AG04450 (cell line): ENCODE results near the gene UMAD1. TPM values are rescaled to one million over a fixed set of nuclear protein-coding genes. Genes with fewer than 3 reads are reported as not detected.

Source experiments
- CTCF ChIA-PET: fragments of 300-600, 350-600 bp; formaldehyde crosslinking; extraction: SDS; loops from one replicate; lab custom pipeline; 2022; ENCODE audit warnings: antibody characterized with exemption, inconsistent platforms; lab: Charles Lee
- POLR2A ChIA-PET: fragments of 350-600 bp; formaldehyde crosslinking; extraction: SDS; loops from one replicate; lab custom pipeline; 2021; ENCODE audit warnings: antibody characterized with exemption, inconsistent platforms; lab: Yijun Ruan, JAX
- DNase-seq: peaks from one replicate; pipeline ENCODE4 v3.0.0-alpha.2; 2011; ENCODE audit warnings: low read depth, low spot score
- H3K27ac ChIP-seq: one replicate; pipeline ENCODE4 v1.5.1; 2012; ENCODE audit warnings: low read depth, low read length, control low read depth
- H3K27me3 ChIP-seq: one replicate; pipeline ENCODE4 v1.6.0; 2012; ENCODE audit warnings: low read length; ENCODE audit not compliant: control insufficient read depth, insufficient read depth
- H3K4me3 ChIP-seq: 2 replicates; pipeline ENCODE4 v1.5.1; 2011; ENCODE audit warnings: mild to moderate bottlenecking, low read depth, low read length, control low read depth
- H3K9me3 ChIP-seq: 2 replicates; pipeline ENCODE4 v1.5.1; 2012; ENCODE audit warnings: low read length; ENCODE audit not compliant: control insufficient read depth, insufficient read depth
- CTCF ChIP-seq: IDR thresholded peaks from 2 replicates; pipeline ENCODE4 v1.5.1; 2011; ENCODE audit warnings: low read depth, low read length, control low read depth, inconsistent platforms
- polyA plus RNA-seq: library from polyadenylated mRNA; depleted of rRNA; stranded (reverse); fragments of >200 nt; gene quantifications from 2 replicates; pipeline ENCODE4 v1.2.3, GENCODE V29; 2011

UMAD1 gene
- polyA plus RNA-seq, 1 experiment, result 22.8 TPM

GRCh38 chr7:7706101-7706511, 65.6 kb downstream of the UMAD1 start:
- H3K27me3 ChIP-seq, result no peaks in the 10 kb centered on the region
- no peak for DNase-seq
- CTCF ChIA-PET, result no interaction called here
- POLR2A ChIA-PET, result no interaction called here
- no peaks in the 10 kb centered on the region for H3K9me3 ChIP-seq
- no peak overlapping the region for H3K27ac ChIP-seq
- no peak overlapping the region for H3K4me3 ChIP-seq
- TF ChIP-seq CTCF, result no peak

- POLR2A ChIA-PET, result no interaction called here
- H3K27me3 ChIP-seq, result no peaks in the 10 kb centered on the region
- no peaks in the 10 kb centered on the region for H3K9me3 ChIP-seq
- CTCF ChIA-PET, result no interaction called here
- no peak for TF ChIP-seq CTCF
- H3K27ac ChIP-seq, result no peak overlapping the region
- H3K4me3 ChIP-seq, result no peak overlapping the region
- no peak for DNase-seq
Measured at GRCh38 chr7:7706556-7707172, 66.1 kb downstream of the UMAD1 start.

GRCh38 chr7:7707246-7707645, 66.7 kb downstream of the UMAD1 start:
- DNase-seq, result no peak
- POLR2A ChIA-PET, result no interaction called here
- Histone ChIP-seq H3K4me3 (no peak overlapping the region), H3K9me3 (no peaks in the 10 kb centered on the region), H3K27me3 (no peaks in the 10 kb centered on the region), H3K27ac (no peak overlapping the region)
- CTCF ChIA-PET, result interaction anchor here (0.5 to 1.2 kb wide), 2 partner anchors 26 to 741 kb away, joined by 3 to 6 read pairs; no protein-coding TSS in a partner anchor
- TF ChIP-seq CTCF, result no peak

GRCh38 chr7:7707806-7708205, 67.3 kb downstream of the UMAD1 start:
- CTCF ChIA-PET, result interaction anchor here (0.5 to 1.2 kb wide), 2 partner anchors 27 to 741 kb away, joined by 3 to 6 read pairs; no protein-coding TSS in a partner anchor
- Histone ChIP-seq H3K27ac (no peak overlapping the region), H3K4me3 (no peak overlapping the region), H3K27me3 (no peaks in the 10 kb centered on the region), H3K9me3 (no peaks in the 10 kb centered on the region)
- no peak for TF ChIP-seq CTCF
- no peak for DNase-seq
- POLR2A ChIA-PET, result no interaction called here

- H3K27ac ChIP-seq, result no peak overlapping the region
- POLR2A ChIA-PET, result no interaction called here
- no peak overlapping the region for H3K4me3 ChIP-seq
- H3K27me3 ChIP-seq, result no peaks in the 10 kb centered on the region
- no peak for TF ChIP-seq CTCF
- H3K9me3 ChIP-seq, result no peaks in the 10 kb centered on the region
- DNase-seq, result no peak
- CTCF ChIA-PET, result no interaction called here
Measured at GRCh38 chr7:7709291-7709690, 68.7 kb downstream of the UMAD1 start.
